Measurements from ENCODE around the gene WDR90. TPM values are rescaled to one million over a fixed set of nuclear protein-coding genes. Genes with fewer than 3 reads are reported as not detected.

WDR90 gene
- total and polyA plus RNA-seq, 2 of the 13 experiments (the other 11 are each of a cell fraction or from before 2014, with no cell fraction given), result 14.9 to 28.9 TPM

GRCh38 chr16:661184-661821 lies 12.1 kb downstream of the WDR90 start:
- intact Hi-C loops (cut with micrococcal nuclease; ENCODE audit: unreplicated experiment), result no loop called here
- BruUV-seq (replicated peaks), result no TSS peak
- no peaks in the 10 kb centered on the region; a peak in 1 of 5 replicates for H3K36me3 ChIP-seq (replicated peaks in 1 of 2; ENCODE audit: control insufficient read depth in 1 of 2, insufficient read depth in 2 of 2, low read length in 2 of 2)

More at GRCh38 chr16:661184-661821, 12.1 kb downstream of the WDR90 start:
- no peak overlapping the region for H3K4me2 ChIP-seq (ENCODE audit: low read depth, low read length)
- H3K9ac ChIP-seq (ENCODE audit: insufficient read depth, low read depth, low read length), result no peak overlapping the region
- no peak for ATAC-seq
- no peaks in the 10 kb centered on the region for H3K9me3 ChIP-seq (ENCODE audit: low read length)
- TF ChIP-seq ZNF17 (CRISPR knock-in tag; IDR thresholded peaks at IDR 0.05) (no peak), TCF7 (IDR thresholded peaks at IDR 0.05; ENCODE audit: low read depth) (no peak), POLR2G (IDR thresholded peaks at IDR 0.05; ENCODE audit: low read depth, low read length) (no peak), NFE2L1 (CRISPR knock-in tag; IDR thresholded peaks at IDR 0.05; ENCODE audit: borderline replicate concordance) (no peak), JARID2 (CRISPR knock-in tag; IDR thresholded peaks at IDR 0.05; ENCODE audit: insufficient replicate concordance) (no peak), CENPBD1 (CRISPR knock-in tag; IDR thresholded peaks at IDR 0.05; ENCODE audit: borderline replicate concordance, low read depth) (no peak), HOXA5 (CRISPR knock-in tag; IDR thresholded peaks at IDR 0.05) (no peak), TEAD2 (CRISPR knock-in tag; IDR thresholded peaks at IDR 0.05) (no peak), PAX8 (CRISPR knock-in tag; IDR thresholded peaks at IDR 0.05; ENCODE audit: borderline replicate concordance) (no peak), ATRX (CRISPR knock-in tag; IDR thresholded peaks at IDR 0.05; ENCODE audit: borderline replicate concordance) (no peak), ZNF225 (CRISPR knock-in tag; IDR thresholded peaks at IDR 0.05) (no peak), ARID5B (CRISPR knock-in tag; IDR thresholded peaks at IDR 0.05) (no peak), PREB (CRISPR knock-in tag; IDR thresholded peaks at IDR 0.05) (no peak), CCAR2 (optimal IDR thresholded peaks at IDR 0.05; ENCODE audit: low read depth, low read length) (no peak), TBX3 (IDR thresholded peaks at IDR 0.05; ENCODE audit: borderline replicate concordance) (no peak), SKIL (CRISPR knock-in tag; IDR thresholded peaks at IDR 0.05; ENCODE audit: borderline replicate concordance) (no peak), MAFG (CRISPR knock-in tag; IDR thresholded peaks at IDR 0.05) (no peak), ZNF7 (CRISPR knock-in tag; IDR thresholded peaks at IDR 0.05) (no peak), ZMAT3 (CRISPR knock-in tag; conservative IDR thresholded peaks at IDR 0.05) (no peak)
- no peak overlapping the region for H3K27ac ChIP-seq (ENCODE audit: extremely low read length, insufficient read depth, low read length)
- ChIA-PET CTCF (ENCODE audit: low intra/inter-chr PET ratio, low total read pairs) (no interaction called here), POLR2A (no interaction called here)
- H3K4me1 ChIP-seq (ENCODE audit: insufficient read depth, low read length), result no peaks in the 10 kb centered on the region
- H4K20me1 ChIP-seq (ENCODE audit: insufficient read depth, low read length), result no peaks in the 10 kb centered on the region
- H3K79me2 ChIP-seq (ENCODE audit: insufficient read depth, low read length), result no peaks in the 10 kb centered on the region
- H3K4me3 ChIP-seq (replicated peaks in 1 of 3; ENCODE audit: insufficient read depth in 1 of 3, low read depth in 2 of 3, low read length in 3 of 3), result no peak overlapping the region
- DNase-seq (ENCODE audit: low spot score), result no peak
- in situ Hi-C loops (cut with HindIII; ENCODE audit: extremely low pct_ligation_motif_present, low pct_unique_long_range_greater_than_20kb), result no loop called here
- no peak overlapping the region for H2AFZ ChIP-seq (ENCODE audit: low read length)
- 98% methylated on average over 32 of the region's 35 CpGs for WGBS (ENCODE audit: low lambda C conversion rate)
- no peak for FAIRE-seq
- H3K27me3 ChIP-seq (ENCODE audit: control insufficient read depth in 1 of 2, insufficient read depth in 2 of 2, low read length in 2 of 2), result no peaks in the 10 kb centered on the region
